PFSK-1 (cell line): ENCODE measurements around the gene ATG3.

Experiments used
- FOXP2 ChIP-seq: optimal IDR thresholded peaks from 2 replicates; pipeline ENCODE3; 2011; ENCODE audit warnings: borderline replicate concordance, control low read depth, inconsistent platforms; ENCODE audit not compliant: insufficient read depth; ENCODE audit errors: extremely low read length, extremely low read depth
- POLR2AphosphoS5 ChIP-seq: IDR thresholded peaks from 2 replicates; pipeline ENCODE4 v1.6.1; 2012; ENCODE audit warnings: low read depth, mild to moderate bottlenecking, control low read depth, low read length, moderate library complexity
- SIN3A ChIP-seq: IDR thresholded peaks from 2 replicates; pipeline ENCODE4 v1.6.1; 2012; ENCODE audit warnings: mild to moderate bottlenecking, low read length, moderate library complexity, borderline replicate concordance; ENCODE audit not compliant: insufficient read depth
- TAF1 ChIP-seq: IDR thresholded peaks from 2 replicates; pipeline ENCODE4 v1.6.1; 2012; ENCODE audit warnings: low read length, control low read depth, borderline replicate concordance; ENCODE audit not compliant: insufficient read depth
- TF ChIP-seq, protein P1 (sequence below), 2 experiments: IDR thresholded peaks; 2 replicates each; pipeline versions ENCODE4 v1.6.1 to v1.8.0; 2011 to 2012; ENCODE audit warnings: low read depth in 2 of 2, low read length in 2 of 2, control low read depth in 1 of 2, inconsistent platforms in 1 of 2, mild to moderate bottlenecking in 1 of 2, moderate library complexity in 1 of 2; ENCODE audit not compliant: insufficient read depth in 1 of 2

ATG3 gene

GRCh38 chr3:112597945-112598344, 36.2 kb upstream of the ATG3 start:
- no peak for TF ChIP-seq FOXP2
- TF ChIP-seq TAF1: no peak
- no peak for TF ChIP-seq SIN3A
- no peak for TF ChIP-seq POLR2AphosphoS5
- TF ChIP-seq, protein P1, sequence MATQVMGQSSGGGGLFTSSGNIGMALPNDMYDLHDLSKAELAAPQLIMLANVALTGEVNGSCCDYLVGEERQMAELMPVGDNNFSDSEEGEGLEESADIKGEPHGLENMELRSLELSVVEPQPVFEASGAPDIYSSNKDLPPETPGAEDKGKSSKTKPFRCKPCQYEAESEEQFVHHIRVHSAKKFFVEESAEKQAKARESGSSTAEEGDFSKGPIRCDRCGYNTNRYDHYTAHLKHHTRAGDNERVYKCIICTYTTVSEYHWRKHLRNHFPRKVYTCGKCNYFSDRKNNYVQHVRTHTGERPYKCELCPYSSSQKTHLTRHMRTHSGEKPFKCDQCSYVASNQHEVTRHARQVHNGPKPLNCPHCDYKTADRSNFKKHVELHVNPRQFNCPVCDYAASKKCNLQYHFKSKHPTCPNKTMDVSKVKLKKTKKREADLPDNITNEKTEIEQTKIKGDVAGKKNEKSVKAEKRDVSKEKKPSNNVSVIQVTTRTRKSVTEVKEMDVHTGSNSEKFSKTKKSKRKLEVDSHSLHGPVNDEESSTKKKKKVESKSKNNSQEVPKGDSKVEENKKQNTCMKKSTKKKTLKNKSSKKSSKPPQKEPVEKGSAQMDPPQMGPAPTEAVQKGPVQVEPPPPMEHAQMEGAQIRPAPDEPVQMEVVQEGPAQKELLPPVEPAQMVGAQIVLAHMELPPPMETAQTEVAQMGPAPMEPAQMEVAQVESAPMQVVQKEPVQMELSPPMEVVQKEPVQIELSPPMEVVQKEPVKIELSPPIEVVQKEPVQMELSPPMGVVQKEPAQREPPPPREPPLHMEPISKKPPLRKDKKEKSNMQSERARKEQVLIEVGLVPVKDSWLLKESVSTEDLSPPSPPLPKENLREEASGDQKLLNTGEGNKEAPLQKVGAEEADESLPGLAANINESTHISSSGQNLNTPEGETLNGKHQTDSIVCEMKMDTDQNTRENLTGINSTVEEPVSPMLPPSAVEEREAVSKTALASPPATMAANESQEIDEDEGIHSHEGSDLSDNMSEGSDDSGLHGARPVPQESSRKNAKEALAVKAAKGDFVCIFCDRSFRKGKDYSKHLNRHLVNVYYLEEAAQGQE (IDR thresholded peaks at IDR 0.05; ENCODE audit: insufficient read depth in 1 of 2, low read depth in 2 of 2, low read length in 2 of 2): no peak

GRCh38 chr3:112594856-112595255, 33.1 kb upstream of the ATG3 start:
- no peak for TF ChIP-seq POLR2AphosphoS5
- TF ChIP-seq, protein P1 (IDR thresholded peaks at IDR 0.05; ENCODE audit: insufficient read depth in 1 of 2, low read depth in 2 of 2, low read length in 2 of 2): no peak
- no peak for TF ChIP-seq SIN3A
- TF ChIP-seq TAF1: no peak
- no peak for TF ChIP-seq FOXP2

DNA sequence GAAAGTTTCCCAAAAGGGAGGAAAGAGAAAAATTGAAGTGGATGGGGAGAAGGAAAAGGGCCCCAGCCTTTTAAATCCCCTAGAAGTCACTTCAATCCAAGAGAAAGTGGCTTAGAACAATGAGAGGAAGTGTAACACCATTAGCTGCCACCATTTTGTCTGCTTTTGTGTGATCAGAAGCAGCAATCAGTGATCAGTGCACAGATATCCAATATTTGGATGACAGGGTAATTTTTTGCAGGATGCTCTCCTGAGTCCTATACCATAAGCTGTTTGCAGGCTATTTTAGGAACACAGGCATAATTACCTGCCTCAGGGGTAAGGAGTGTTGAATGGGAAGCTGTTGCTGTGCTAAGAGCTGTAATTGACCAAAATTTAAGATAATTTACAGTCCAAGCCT, 31.5 kb upstream of the ATG3 start:
- TF ChIP-seq, protein P1 (IDR thresholded peaks at IDR 0.05; ENCODE audit: insufficient read depth in 1 of 2, low read depth in 2 of 2, low read length in 2 of 2): no peak
- TF ChIP-seq FOXP2 (no peak), TAF1 (no peak), POLR2AphosphoS5 (no peak), SIN3A (no peak)

GRCh38 chr3:112587336-112587735, 25.6 kb upstream of the ATG3 start:
- TF ChIP-seq SIN3A (no peak), TAF1 (no peak), POLR2AphosphoS5 (no peak), FOXP2 (no peak)
- TF ChIP-seq, protein P1 (IDR thresholded peaks at IDR 0.05; ENCODE audit: insufficient read depth in 1 of 2, low read depth in 2 of 2, low read length in 2 of 2): no peak

GRCh38 chr3:112585782-112586181, 24.0 kb upstream of the ATG3 start:
- TF ChIP-seq SIN3A (no peak), TAF1 (no peak), FOXP2 (no peak), POLR2AphosphoS5 (no peak)
- TF ChIP-seq, protein P1 (IDR thresholded peaks at IDR 0.05; ENCODE audit: insufficient read depth in 1 of 2, low read depth in 2 of 2, low read length in 2 of 2): no peak
